ENCODE results near the gene CDK14.

- TF ChIP-seq CTCF (IDR thresholded peaks at IDR 0.05), result no peak
- no peak for TF ChIP-seq POLR2A (IDR thresholded peaks at IDR 0.05)
- no peak for TF ChIP-seq EP300 (IDR thresholded peaks at IDR 0.05)
- TF ChIP-seq POLR2AphosphoS5 (IDR thresholded peaks at IDR 0.05), result no peak
Measured at GRCh38 chr7:91194841-91195240, 598.7 kb downstream of the CDK14 start.

Measured in stomach (tissue), 4 donors.